B cell (primary cell): ENCODE measurements around the gene SENP5. TPM values are rescaled to one million over a fixed set of nuclear protein-coding genes. Genes with fewer than 3 reads are reported as not detected.

ENCODE experiments used
- ATAC-seq: fragments of 200-7000 bp; cut with Tn5 transposase; one replicate; pipeline ENCODE4 v1.10.0; 2021; ENCODE audit warnings: low read depth, mild to moderate bottlenecking, moderate number of reproducible peaks, moderate library complexity
- CTCF ChIA-PET: fragments of 350-600 bp; sonication (Branson Sonifier 250); formaldehyde crosslinking; loops from one replicate; lab custom pipeline; 2021; ENCODE audit warnings: antibody characterized with exemption, inconsistent platforms; lab: Charles Lee
- POLR2A ChIA-PET: fragments of 350-600 bp; sonication (Branson Sonifier 250); formaldehyde crosslinking; loops from one replicate; lab custom pipeline; 2021; ENCODE audit warnings: antibody characterized with exemption; lab: Charles Lee
- DNase-seq: peaks from one replicate; pipeline ENCODE4 v3.0.0; 2013
- H2AFZ ChIP-seq: 2 replicates; pipeline ENCODE4 v1.6.1; 2012; ENCODE audit warnings: mild to moderate bottlenecking, low read depth, low read length; ENCODE audit not compliant: insufficient read depth, poor library complexity, severe bottlenecking
- H3K27ac ChIP-seq, 2 donors: 1 replicate in 1 of 2; 2 replicates in 1 of 2; pipeline ENCODE4 v1.5.1; 2012 to 2013; ENCODE audit warnings: low read length in 2 of 2, mild to moderate bottlenecking in 2 of 2, moderate library complexity in 1 of 2
- H3K27me3 ChIP-seq, 4 experiments: fragments of 200-600 bp in 1 of 4; sonication (generic) in 1 of 4; replicated peaks in 1 of 4; 1 replicate in 2 of 4; 2 replicates in 2 of 4; pipeline versions ENCODE4 v1.6.1 to v1.7.0; 2013 to 2016; ENCODE audit warnings: low read length in 3 of 4, mild to moderate bottlenecking in 2 of 4, mixed read lengths in 1 of 4, moderate library complexity in 1 of 4; ENCODE audit not compliant: insufficient read depth in 4 of 4, control insufficient read depth in 3 of 4; ENCODE audit errors: control extremely low read depth in 1 of 4
- H3K36me3 ChIP-seq, 2 experiments: replicated peaks in 1 of 2; 1 replicate in 1 of 2; 2 replicates in 1 of 2; pipeline versions ENCODE4 v1.6.1 to v1.7.1; 2013; ENCODE audit warnings: low read length in 1 of 2; ENCODE audit not compliant: insufficient read depth in 2 of 2, control insufficient read depth in 1 of 2; ENCODE audit errors: control extremely low read depth in 1 of 2, extremely low read depth in 1 of 2
- H3K4me1 ChIP-seq, 2 donors: fragments of 200-600 bp in 1 of 2; sonication (generic) in 1 of 2; 1 replicate in 1 of 2; 2 replicates in 1 of 2; pipeline versions ENCODE4 v1.5.1 to v1.6.1; 2013 to 2017; ENCODE audit warnings: low read length in 2 of 2; ENCODE audit not compliant: control insufficient read depth in 2 of 2, insufficient read depth in 2 of 2
- H3K4me2 ChIP-seq: replicated peaks from 2 replicates; pipeline ENCODE3; 2012; ENCODE audit warnings: mild to moderate bottlenecking, low read depth, low read length; ENCODE audit not compliant: poor library complexity, severe bottlenecking
- H3K4me3 ChIP-seq, 5 experiments: fragments of 200-600 bp in 1 of 5; sonication (generic) in 1 of 5; 1 replicate in 3 of 5; 2 replicates in 2 of 5; pipeline versions ENCODE4 v1.5.1 to v1.7.0; 2011 to 2016; ENCODE audit warnings: low read length in 4 of 5, mild to moderate bottlenecking in 4 of 5, low read depth in 2 of 5, control low read depth in 1 of 5, moderate library complexity in 1 of 5; ENCODE audit not compliant: insufficient read depth in 1 of 5; ENCODE audit errors: control extremely low read depth in 1 of 5, extremely low read depth in 1 of 5
- H3K79me2 ChIP-seq: fragments of 200-600 bp; sonication (generic); one replicate; pipeline ENCODE4 v1.6.0; 2016; ENCODE audit warnings: low read length; ENCODE audit not compliant: control insufficient read depth, insufficient read depth
- H3K9ac ChIP-seq: fragments of 200-600 bp; sonication (generic); 2 replicates; pipeline ENCODE4 v1.6.1; 2017; ENCODE audit warnings: mild to moderate bottlenecking, low read length, moderate library complexity
- H3K9me3 ChIP-seq, 3 donors: one replicate each; pipeline versions ENCODE4 v1.6.1 to v1.7.1; 2013; ENCODE audit warnings: low read length in 2 of 3; ENCODE audit not compliant: control insufficient read depth in 2 of 3, insufficient read depth in 1 of 3; ENCODE audit errors: control extremely low read depth in 1 of 3
- H4K20me1 ChIP-seq: 2 replicates; pipeline ENCODE4 v1.6.0; 2012; ENCODE audit warnings: mild to moderate bottlenecking, low read length; ENCODE audit not compliant: insufficient read depth, control insufficient read depth, poor library complexity, severe bottlenecking
- H3K27ac Mint-ChIP-seq: one replicate; pipeline ENCODE4 v1.8.0; 2021; ENCODE audit warnings: mixed read lengths
- H3K27me3 Mint-ChIP-seq: one replicate; pipeline ENCODE4 v1.8.0; 2021; ENCODE audit warnings: mixed read lengths
- H3K4me1 Mint-ChIP-seq: one replicate; pipeline ENCODE4 v1.8.0; 2021; ENCODE audit warnings: mixed read lengths
- H3K4me3 Mint-ChIP-seq: one replicate; pipeline ENCODE4 v1.8.0; 2021; ENCODE audit warnings: mixed read lengths
- H3K9me3 Mint-ChIP-seq: one replicate; pipeline ENCODE4 v1.8.0; 2022; ENCODE audit warnings: mixed read lengths; ENCODE audit not compliant: insufficient read depth
- EZH2 ChIP-seq: IDR thresholded peaks from 2 replicates; pipeline ENCODE4 v1.6.1; 2012; ENCODE audit warnings: borderline replicate concordance, low read depth, mild to moderate bottlenecking, moderate library complexity, low read length; ENCODE audit not compliant: insufficient read depth, poor library complexity, severe bottlenecking
- WGBS: methylation state at CpG from one replicate; pipeline ENCODE4 v1.1.5; 2013; ENCODE audit warnings: missing lambda C conversion rate; ENCODE audit not compliant: insufficient coverage; 5-methylcytosine and 5-hydroxymethylcytosine counted together
- intact Hi-C: fragments of 100-400 bp; cut with micrococcal nuclease; formaldehyde crosslinking; loops from one replicate; pipeline ENCODE4 v1.10.0; 2022
- polyA plus RNA-seq: library from polyadenylated mRNA; depleted of rRNA; stranded (reverse); fragments of >200 nt; gene quantifications from 2 replicates; pipeline ENCODE4 v1.2.3, GENCODE V29; 2012
- total RNA-seq, 2 donors: library from RNA; stranded (reverse); fragments of 120-200 nt in 1 of 2; gene quantifications; 1 replicate in 1 of 2; 2 replicates in 1 of 2; pipeline versions ENCODE4 v1.2.3 to v1.2.4, GENCODE V29; 2013 to 2022
- TF ChIP-seq, protein P1 (sequence below): fragments of 200-600 bp; IDR thresholded peaks from one replicate; pipeline ENCODE4 v1.8.0; 2022; ENCODE audit warnings: antibody characterized with exemption, mild to moderate bottlenecking

Gene SENP5
- total and polyA plus RNA-seq, 2 donors (not counting 1 experiment from before 2014, with no cell fraction given): 9.2 to 51.5 TPM

- H4K20me1 ChIP-seq: no peaks in the 10 kb centered on the region
- ATAC-seq: peak; percentile 66
- intact Hi-C loops: loop anchor here (1.0 to 2.0 kb wide), 3 partner anchors 26 to 256 kb away; partner anchors contain the start of genes CEP19, NCBP2, PIGX and SENP5
- WGBS: 2% methylated on average over 98 of the region's 98 CpGs
- peaks cover 5 to 13% of the 10 kb centered on the region in 2 donors for H3K4me1 ChIP-seq
- Mint-ChIP-seq H3K4me3 (peak within 1 kb of the TSS; percentile 89), H3K27me3 (peaks cover 5% of the 10 kb centered on the region), H3K4me1 (peaks cover 21% of the 10 kb centered on the region), H3K9me3 (no peaks in the 10 kb centered on the region), H3K27ac (peak within 1 kb of the TSS; percentile 50)
- no peaks in the 10 kb centered on the region for H3K36me3 ChIP-seq
- ChIA-PET POLR2A (interaction anchor here (0.7 to 1.7 kb wide), 2 partner anchors 26 to 29 kb away, joined by 3 to 8 read pairs; partner anchors contain the start of gene NCBP2), CTCF (interaction anchor here (1.1 to 5.4 kb wide), 5 partner anchors 43 to 434 kb away, joined by 3 to 66 read pairs (median 5); no protein-coding TSS in a partner anchor)
- peaks cover 0 to 4% (median 1%) of the 10 kb centered on the region in 4 experiments for H3K27me3 ChIP-seq
- no peak within 1 kb of the TSS for H3K27ac ChIP-seq
- peak; percentile 68 for DNase-seq
- peak within 1 kb of the TSS; percentile 76 for H3K9ac ChIP-seq
- TF ChIP-seq, protein P1, sequence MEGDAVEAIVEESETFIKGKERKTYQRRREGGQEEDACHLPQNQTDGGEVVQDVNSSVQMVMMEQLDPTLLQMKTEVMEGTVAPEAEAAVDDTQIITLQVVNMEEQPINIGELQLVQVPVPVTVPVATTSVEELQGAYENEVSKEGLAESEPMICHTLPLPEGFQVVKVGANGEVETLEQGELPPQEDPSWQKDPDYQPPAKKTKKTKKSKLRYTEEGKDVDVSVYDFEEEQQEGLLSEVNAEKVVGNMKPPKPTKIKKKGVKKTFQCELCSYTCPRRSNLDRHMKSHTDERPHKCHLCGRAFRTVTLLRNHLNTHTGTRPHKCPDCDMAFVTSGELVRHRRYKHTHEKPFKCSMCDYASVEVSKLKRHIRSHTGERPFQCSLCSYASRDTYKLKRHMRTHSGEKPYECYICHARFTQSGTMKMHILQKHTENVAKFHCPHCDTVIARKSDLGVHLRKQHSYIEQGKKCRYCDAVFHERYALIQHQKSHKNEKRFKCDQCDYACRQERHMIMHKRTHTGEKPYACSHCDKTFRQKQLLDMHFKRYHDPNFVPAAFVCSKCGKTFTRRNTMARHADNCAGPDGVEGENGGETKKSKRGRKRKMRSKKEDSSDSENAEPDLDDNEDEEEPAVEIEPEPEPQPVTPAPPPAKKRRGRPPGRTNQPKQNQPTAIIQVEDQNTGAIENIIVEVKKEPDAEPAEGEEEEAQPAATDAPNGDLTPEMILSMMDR: no peak
- TF ChIP-seq EZH2: no peak
- H3K9me3 ChIP-seq: no peaks in the 10 kb centered on the region
- no peaks in the 10 kb centered on the region for H3K79me2 ChIP-seq
- H3K4me2 ChIP-seq: peak within 1 kb of the TSS; percentile 98
- peak within 1 kb of the TSS; percentile 46 to 82 (median 68) for H3K4me3 ChIP-seq
- peak within 1 kb of the TSS; percentile 90 for H2AFZ ChIP-seq
These were observed 100.8 kb downstream of the SENP5 start, which contains the start of gene PIGZ for GRCh38 chr3:196968233-196969133. TSS of gene PIGZ (minus strand) at chr3:196968833. CDS start at chr3:196952031, 16,802 bp downstream.
